GM12878 (cell line): ENCODE results near the gene FRMD3. TPM values are rescaled to one million over a fixed set of nuclear protein-coding genes. Genes with fewer than 3 reads are reported as not detected.

Source experiments
- ATAC-seq: fragments of 200-7000 bp; cut with Tn5 transposase; 3 replicates; pipeline ENCODE4 v1.9.1; 2020; ENCODE audit warnings: mild to moderate bottlenecking, moderate library complexity
- BruUV-seq: library from RNA; stranded (reverse); fragments of 400-500 nt; replicated peaks from 2 replicates; lab custom pipeline; 2021; lab: Mats Ljungman, UMichigan
- CTCF ChIA-PET: fragments of 300-600 bp; sonication (Branson Sonifier 250); formaldehyde crosslinking; extraction: SDS; loops from one replicate; lab custom pipeline; 2021; ENCODE audit warnings: inconsistent platforms; lab: Yijun Ruan, JAX
- POLR2A ChIA-PET: fragments of 350-600 bp; formaldehyde crosslinking; extraction: SDS; loops from one replicate; lab custom pipeline; 2021; ENCODE audit warnings: inconsistent platforms; lab: Charles Lee
- RAD21 ChIA-PET: fragments of 300-600 bp; sonication (Branson Sonifier 250); formaldehyde crosslinking; loops from one replicate; lab custom pipeline; 2023; ENCODE audit warnings: antibody characterized with exemption; ENCODE audit not compliant: unreplicated experiment; lab: Charles Lee
- SMC1A ChIA-PET: fragments of 300-600 bp; sonication (Branson Sonifier 250); formaldehyde crosslinking; loops from one replicate; lab custom pipeline; 2023; ENCODE audit not compliant: unreplicated experiment, uncharacterized antibody; lab: Charles Lee
- DNase-seq: peaks from one replicate; pipeline ENCODE4 v3.0.0-alpha.2; 2011; ENCODE audit warnings: low read depth, low spot score
- FAIRE-seq: peaks from 3 replicates; lab custom pipeline; 2011; peaks lifted over from hg19 to GRCh38; lab: Jason Lieb, UNC
- H2AFZ ChIP-seq: 2 replicates; pipeline ENCODE4 v1.6.0; 2011; ENCODE audit warnings: low read depth, low read length, control low read depth; ENCODE audit not compliant: control insufficient read depth
- H3K27ac ChIP-seq: 2 replicates; pipeline ENCODE4 v1.5.1; 2011; ENCODE audit warnings: control low read depth; ENCODE audit not compliant: control insufficient read depth, insufficient read depth
- H3K27me3 ChIP-seq, 2 experiments: replicated peaks in 1 of 2; 2 replicates each; pipeline versions ENCODE4 v1.6.0 to v1.6.1; 2011; ENCODE audit warnings: low read length in 1 of 2; ENCODE audit not compliant: control insufficient read depth in 2 of 2, insufficient read depth in 2 of 2
- H3K36me3 ChIP-seq, 2 experiments: 2 replicates each; pipeline ENCODE4 v1.5.1; 2011; ENCODE audit warnings: low read length in 1 of 2; ENCODE audit not compliant: control insufficient read depth in 2 of 2, insufficient read depth in 2 of 2
- H3K4me1 ChIP-seq: 2 replicates; pipeline ENCODE4 v1.6.1; 2011; ENCODE audit warnings: mild to moderate bottlenecking, low read length, moderate library complexity, mixed read lengths; ENCODE audit not compliant: control insufficient read depth, insufficient read depth
- H3K4me2 ChIP-seq: 2 replicates; pipeline ENCODE4 v1.6.0; 2011; ENCODE audit warnings: control low read depth; ENCODE audit not compliant: control insufficient read depth, insufficient read depth
- H3K4me3 ChIP-seq: fragments of 200-600 bp; sonication (generic); 2 replicates; pipeline ENCODE4 v1.5.1; 2016
- H3K79me2 ChIP-seq: 2 replicates; pipeline ENCODE4 v1.6.0; 2011; ENCODE audit warnings: low read length; ENCODE audit not compliant: control insufficient read depth, insufficient read depth
- H3K9ac ChIP-seq: 2 replicates; pipeline ENCODE4 v1.8.0; 2011; ENCODE audit warnings: low read length, control low read depth, mixed read lengths; ENCODE audit not compliant: control insufficient read depth, insufficient read depth
- H3K9me3 ChIP-seq: replicated peaks from 3 replicates; pipeline ENCODE4 v1.5.1; 2011; ENCODE audit warnings: mild to moderate bottlenecking, low read length; ENCODE audit not compliant: control insufficient read depth, insufficient read depth
- H4K20me1 ChIP-seq: 2 replicates; pipeline ENCODE4 v1.6.0; 2011; ENCODE audit not compliant: control insufficient read depth, insufficient read depth
- BCL11A ChIP-seq: IDR thresholded peaks from 2 replicates; pipeline ENCODE4 v1.6.1; 2011; ENCODE audit warnings: low read depth, low read length
- BMI1 ChIP-seq: fragments of 450-650 bp; IDR thresholded peaks from 2 replicates; pipeline ENCODE4 v1.6.1; 2016; ENCODE audit warnings: mild to moderate bottlenecking, moderate library complexity, borderline replicate concordance
- CBFB ChIP-seq: IDR thresholded peaks from 2 replicates; pipeline ENCODE4 v1.6.1; 2016; ENCODE audit warnings: antibody characterized with exemption, low read depth
- CBX3 ChIP-seq: fragments of 200-600 bp; sonication (generic); IDR thresholded peaks from 2 replicates; pipeline ENCODE4 v1.6.1; 2016; ENCODE audit warnings: low read depth, borderline replicate concordance
- CHD1 ChIP-seq: IDR thresholded peaks from 2 replicates; pipeline ENCODE4 v1.6.1; 2012; ENCODE audit warnings: low read depth, low read length, improper control_type of control experiment
- EED ChIP-seq: sonication (generic); IDR thresholded peaks from 2 replicates; pipeline ENCODE4 v1.6.1; 2016; ENCODE audit warnings: antibody characterized with exemption, low read depth
- ETV6 ChIP-seq, 2 experiments: fragments of 450-650 bp in 1 of 2; IDR thresholded peaks in 1 of 2; conservative IDR thresholded peaks in 1 of 2; 2 replicates each; pipeline ENCODE4 v1.6.1; 2014; ENCODE audit warnings: antibody characterized with exemption in 1 of 2, borderline replicate concordance in 1 of 2, low read depth in 1 of 2, mild to moderate bottlenecking in 1 of 2, moderate library complexity in 1 of 2
- GATAD2B ChIP-seq: fragments of 450-650 bp; conservative IDR thresholded peaks from 2 replicates; pipeline ENCODE4 v1.6.1; 2017; ENCODE audit warnings: low read depth, mild to moderate bottlenecking, moderate library complexity
- HCFC1 ChIP-seq: fragments of 150-350 bp; IDR thresholded peaks from 2 replicates; pipeline ENCODE4 v1.6.1; 2014; ENCODE audit warnings: low read length
- SMAD5 ChIP-seq: IDR thresholded peaks from 2 replicates; pipeline ENCODE4 v1.6.1; 2016; ENCODE audit warnings: antibody characterized with exemption, low read depth
- SRF ChIP-seq, 2 experiments: IDR thresholded peaks; 2 replicates each; pipeline ENCODE4 v1.6.1; 2011; ENCODE audit warnings: low read depth in 2 of 2, low read length in 2 of 2, mild to moderate bottlenecking in 1 of 2, moderate library complexity in 1 of 2
- TAF1 ChIP-seq: IDR thresholded peaks from 2 replicates; pipeline ENCODE4 v1.6.1; 2011; ENCODE audit warnings: mild to moderate bottlenecking, low read depth, low read length, borderline replicate concordance
- TARDBP ChIP-seq: IDR thresholded peaks from 2 replicates; pipeline ENCODE4 v1.6.1; 2016; ENCODE audit warnings: borderline replicate concordance
- TCF7 ChIP-seq: IDR thresholded peaks from 2 replicates; pipeline ENCODE4 v1.6.1; 2014; ENCODE audit warnings: antibody characterized with exemption, borderline replicate concordance
- ZSCAN29 ChIP-seq: fragments of 450-650 bp; IDR thresholded peaks from 2 replicates; pipeline ENCODE4 v1.6.1; 2017; ENCODE audit warnings: mild to moderate bottlenecking, moderate library complexity
- WGBS: methylation state at CpG from one replicate; pipeline ENCODE4 v1.1.6; 2016; ENCODE audit warnings: low lambda C conversion rate; ENCODE audit not compliant: insufficient replicate concordance, insufficient coverage; ENCODE audit errors: missing lambda C conversion rate; 5-methylcytosine and 5-hydroxymethylcytosine counted together
- in situ Hi-C: fragments of 300-500 bp; cut with MboI; formaldehyde crosslinking; loops from 9 replicates; pipeline ENCODE4 v1.14.3; 2018; ENCODE audit warnings: mixed read lengths
- intact Hi-C: fragments of 100-400 bp; cut with micrococcal nuclease; formaldehyde crosslinking; loops from one replicate; pipeline ENCODE4 v1.14.2; 2022; ENCODE audit not compliant: unreplicated experiment
- polyA plus RNA-seq, 11 experiments: library from polyadenylated mRNA; depleted of rRNA in 4 of 11; unstranded in 6 of 11; stranded (reverse) in 5 of 11; fragments of >200 nt; fragmentation: Nextera tagmentation in 4 of 11; fragmentation: Illumina TruSeq in 1 of 11; extraction: Ambion mirVana in 4 of 11; extraction: Trizol in 1 of 11; gene quantifications; 1 replicate in 1 of 11; 2 replicates in 10 of 11; pipeline versions ENCODE4 v1.2.1 to v1.2.3, GENCODE V29; 2011 to 2016; ENCODE audit warnings: inconsistent platforms in 2 of 11, missing spikeins in 2 of 11, low read depth in 1 of 11
- total RNA-seq, 4 experiments: library from RNA; depleted of rRNA in 3 of 4; stranded (reverse); fragments of >200 nt in 3 of 4; fragmentation: Illumina TruSeq in 1 of 4; extraction: Trizol in 1 of 4; gene quantifications; 2 replicates each; pipeline versions ENCODE4 v1.2.1 to v1.2.3, GENCODE V29; 2013 to 2021
- TF ChIP-seq, protein P1 (sequence below): IDR thresholded peaks from 2 replicates; pipeline ENCODE4 v1.6.1; 2012; ENCODE audit warnings: low read depth, low read length, improper control_type of control experiment
- TF ChIP-seq, protein P2 (sequence below): fragments of 450-650 bp; IDR thresholded peaks from 2 replicates; pipeline ENCODE4 v1.6.1; 2017; ENCODE audit warnings: antibody characterized with exemption, mild to moderate bottlenecking, moderate library complexity
- TF ChIP-seq, protein P3 (sequence below): fragments of 450-650 bp; IDR thresholded peaks from 2 replicates; pipeline ENCODE4 v1.6.1; 2016; ENCODE audit warnings: mild to moderate bottlenecking
- TF ChIP-seq, protein P4 (sequence below): fragments of 450-650 bp; IDR thresholded peaks from 2 replicates; pipeline ENCODE4 v1.6.1; 2017; ENCODE audit warnings: mild to moderate bottlenecking

The FRMD3 gene
- total and polyA plus RNA-seq, 10 of the 15 experiments (the other 5 are each of a cell fraction or from before 2014, with no cell fraction given): 0.04 to 0.68 (median 0.21) TPM; not detected in 1

DNA sequence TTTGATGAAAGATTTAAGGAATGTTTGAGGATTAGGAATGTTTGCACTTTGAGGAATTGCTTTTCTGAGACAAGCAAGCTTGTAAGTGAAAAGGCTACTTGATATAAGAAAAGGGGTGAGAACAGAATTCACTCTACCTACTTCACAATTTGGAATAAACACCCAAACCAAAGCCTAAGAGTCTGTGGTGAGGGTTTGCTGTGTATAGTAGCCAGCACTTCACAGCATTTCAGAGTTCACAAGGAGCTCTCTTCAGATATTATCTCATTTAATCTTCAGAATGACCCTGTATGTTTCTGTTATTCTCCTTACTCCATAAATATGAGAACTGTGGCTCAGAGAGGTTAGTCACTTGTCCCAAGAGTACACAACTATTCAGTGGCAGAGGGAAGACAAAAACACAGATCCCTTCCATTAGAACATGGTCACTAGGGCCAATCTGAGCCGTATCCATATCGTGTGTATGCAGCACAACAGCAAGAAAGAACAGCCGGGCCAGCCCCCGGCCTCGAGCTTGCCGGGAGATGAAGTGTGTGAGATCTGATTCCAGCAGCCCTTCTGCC lies 92.4 kb downstream of the FRMD3 start:
- POLR2A ChIA-PET: no interaction called here
- TF ChIP-seq CBFB (no peak), SMAD5 (no peak), ETV6 (conservative IDR thresholded peaks at IDR 0.05 in 1 of 2, IDR thresholded peaks at IDR 0.05 in 1 of 2; ENCODE audit: borderline replicate concordance in 1 of 2, low read depth in 1 of 2) (no peak), BMI1 (no peak), TCF7 (no peak), TAF1 (no peak), TARDBP (no peak), HCFC1 (no peak), SRF (IDR thresholded peaks at IDR 0.05; ENCODE audit: low read depth in 2 of 2, low read length in 2 of 2) (no peak), BCL11A (no peak), ZSCAN29 (no peak), CBX3 (no peak), EED (no peak), CHD1 (no peak), GATAD2B (no peak)
- TF ChIP-seq, protein P1, sequence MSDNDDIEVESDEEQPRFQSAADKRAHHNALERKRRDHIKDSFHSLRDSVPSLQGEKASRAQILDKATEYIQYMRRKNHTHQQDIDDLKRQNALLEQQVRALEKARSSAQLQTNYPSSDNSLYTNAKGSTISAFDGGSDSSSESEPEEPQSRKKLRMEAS: no peak
- TF ChIP-seq, protein P2, sequence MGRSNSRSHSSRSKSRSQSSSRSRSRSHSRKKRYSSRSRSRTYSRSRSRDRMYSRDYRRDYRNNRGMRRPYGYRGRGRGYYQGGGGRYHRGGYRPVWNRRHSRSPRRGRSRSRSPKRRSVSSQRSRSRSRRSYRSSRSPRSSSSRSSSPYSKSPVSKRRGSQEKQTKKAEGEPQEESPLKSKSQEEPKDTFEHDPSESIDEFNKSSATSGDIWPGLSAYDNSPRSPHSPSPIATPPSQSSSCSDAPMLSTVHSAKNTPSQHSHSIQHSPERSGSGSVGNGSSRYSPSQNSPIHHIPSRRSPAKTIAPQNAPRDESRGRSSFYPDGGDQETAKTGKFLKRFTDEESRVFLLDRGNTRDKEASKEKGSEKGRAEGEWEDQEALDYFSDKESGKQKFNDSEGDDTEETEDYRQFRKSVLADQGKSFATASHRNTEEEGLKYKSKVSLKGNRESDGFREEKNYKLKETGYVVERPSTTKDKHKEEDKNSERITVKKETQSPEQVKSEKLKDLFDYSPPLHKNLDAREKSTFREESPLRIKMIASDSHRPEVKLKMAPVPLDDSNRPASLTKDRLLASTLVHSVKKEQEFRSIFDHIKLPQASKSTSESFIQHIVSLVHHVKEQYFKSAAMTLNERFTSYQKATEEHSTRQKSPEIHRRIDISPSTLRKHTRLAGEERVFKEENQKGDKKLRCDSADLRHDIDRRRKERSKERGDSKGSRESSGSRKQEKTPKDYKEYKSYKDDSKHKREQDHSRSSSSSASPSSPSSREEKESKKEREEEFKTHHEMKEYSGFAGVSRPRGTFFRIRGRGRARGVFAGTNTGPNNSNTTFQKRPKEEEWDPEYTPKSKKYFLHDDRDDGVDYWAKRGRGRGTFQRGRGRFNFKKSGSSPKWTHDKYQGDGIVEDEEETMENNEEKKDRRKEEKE: no peak
- TF ChIP-seq, protein P3, sequence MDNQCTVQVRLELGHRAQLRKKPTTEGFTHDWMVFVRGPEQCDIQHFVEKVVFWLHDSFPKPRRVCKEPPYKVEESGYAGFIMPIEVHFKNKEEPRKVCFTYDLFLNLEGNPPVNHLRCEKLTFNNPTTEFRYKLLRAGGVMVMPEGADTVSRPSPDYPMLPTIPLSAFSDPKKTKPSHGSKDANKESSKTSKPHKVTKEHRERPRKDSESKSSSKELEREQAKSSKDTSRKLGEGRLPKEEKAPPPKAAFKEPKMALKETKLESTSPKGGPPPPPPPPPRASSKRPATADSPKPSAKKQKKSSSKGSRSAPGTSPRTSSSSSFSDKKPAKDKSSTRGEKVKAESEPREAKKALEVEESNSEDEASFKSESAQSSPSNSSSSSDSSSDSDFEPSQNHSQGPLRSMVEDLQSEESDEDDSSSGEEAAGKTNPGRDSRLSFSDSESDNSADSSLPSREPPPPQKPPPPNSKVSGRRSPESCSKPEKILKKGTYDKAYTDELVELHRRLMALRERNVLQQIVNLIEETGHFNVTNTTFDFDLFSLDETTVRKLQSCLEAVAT: no peak
- TF ChIP-seq, protein P4, sequence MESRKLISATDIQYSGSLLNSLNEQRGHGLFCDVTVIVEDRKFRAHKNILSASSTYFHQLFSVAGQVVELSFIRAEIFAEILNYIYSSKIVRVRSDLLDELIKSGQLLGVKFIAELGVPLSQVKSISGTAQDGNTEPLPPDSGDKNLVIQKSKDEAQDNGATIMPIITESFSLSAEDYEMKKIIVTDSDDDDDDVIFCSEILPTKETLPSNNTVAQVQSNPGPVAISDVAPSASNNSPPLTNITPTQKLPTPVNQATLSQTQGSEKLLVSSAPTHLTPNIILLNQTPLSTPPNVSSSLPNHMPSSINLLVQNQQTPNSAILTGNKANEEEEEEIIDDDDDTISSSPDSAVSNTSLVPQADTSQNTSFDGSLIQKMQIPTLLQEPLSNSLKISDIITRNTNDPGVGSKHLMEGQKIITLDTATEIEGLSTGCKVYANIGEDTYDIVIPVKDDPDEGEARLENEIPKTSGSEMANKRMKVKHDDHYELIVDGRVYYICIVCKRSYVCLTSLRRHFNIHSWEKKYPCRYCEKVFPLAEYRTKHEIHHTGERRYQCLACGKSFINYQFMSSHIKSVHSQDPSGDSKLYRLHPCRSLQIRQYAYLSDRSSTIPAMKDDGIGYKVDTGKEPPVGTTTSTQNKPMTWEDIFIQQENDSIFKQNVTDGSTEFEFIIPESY: no peak
- SMC1A ChIA-PET: interaction anchor here (1.1 to 1.2 kb wide), 2 partner anchors 11 to 111 kb away, joined by 3 read pairs; no protein-coding TSS in a partner anchor
- Histone ChIP-seq H3K4me2 (no peak overlapping the region), H3K27me3 (no peaks in the 10 kb centered on the region), H3K9ac (no peak overlapping the region), H3K27ac (no peak overlapping the region), H3K4me1 (no peaks in the 10 kb centered on the region), H3K79me2 (no peaks in the 10 kb centered on the region), H2AFZ (no peak overlapping the region), H3K36me3 (no peaks in the 10 kb centered on the region), H3K4me3 (no peak overlapping the region), H4K20me1 (no peaks in the 10 kb centered on the region), H3K9me3 (no peaks in the 10 kb centered on the region)
- DNase-seq (no peak), FAIRE-seq (no peak), ATAC-seq (no peak)
- intact Hi-C loops (no loop called here), in situ Hi-C loops (no loop called here)
- 65% methylated on average over 6 of the region's 6 CpGs for WGBS
- CTCF ChIA-PET: no interaction called here
- no TSS peak for BruUV-seq
- RAD21 ChIA-PET: no interaction called here
